Gastrocnemius medialis (tissue), 4 donors: Measurements from ENCODE around the gene LYPLA2. TPM values are rescaled to one million over a fixed set of nuclear protein-coding genes. Genes with fewer than 3 reads are reported as not detected.

ENCODE experiments used
- ATAC-seq, 2 donors: fragments of 150-250 bp; one replicate each; pipeline ENCODE4 v1.9.1; 2016
- DNase-seq, 2 donors: peaks; one replicate each; pipeline ENCODE4 v3.0.0-alpha.2; 2019
- H3K27ac ChIP-seq, 4 donors: fragments of 200-600 bp; sonication (generic); 1 replicate in 1 of 4; 2 replicates in 3 of 4; pipeline ENCODE4 v1.5.1; 2016 to 2018; ENCODE audit warnings: mild to moderate bottlenecking in 2 of 4, moderate library complexity in 1 of 4
- H3K27me3 ChIP-seq, 3 donors: fragments of 200-600 bp; sonication (generic) in 2 of 3; 1 replicate in 1 of 3; 2 replicates in 2 of 3; pipeline versions ENCODE4 v1.5.1 to v1.6.0; 2016 to 2019; ENCODE audit warnings: mild to moderate bottlenecking in 1 of 3, moderate library complexity in 1 of 3
- H3K36me3 ChIP-seq, 2 donors: fragments of 200-600 bp; sonication (generic) in 1 of 2; one replicate each; pipeline ENCODE4 v1.5.1; 2017 to 2018
- H3K4me1 ChIP-seq, 2 donors: fragments of 200-600 bp; sonication (generic) in 1 of 2; one replicate each; pipeline ENCODE4 v1.5.1; 2016 to 2017; ENCODE audit warnings: mild to moderate bottlenecking in 2 of 2
- H3K4me3 ChIP-seq, 4 donors: fragments of 200-600 bp; sonication (generic) in 3 of 4; 1 replicate in 1 of 4; 2 replicates in 3 of 4; pipeline ENCODE4 v1.5.1; 2016 to 2019; ENCODE audit warnings: mild to moderate bottlenecking in 2 of 4
- H3K9me3 ChIP-seq, 3 donors: fragments of 200-600 bp; sonication (generic) in 2 of 3; 1 replicate in 1 of 3; 2 replicates in 2 of 3; pipeline ENCODE4 v1.5.1; 2016 to 2019
- CTCF ChIP-seq, 5 experiments: fragments of 450-650 bp in 3 of 5; fragments of 200-600 bp in 2 of 5; sonication (generic) in 2 of 5; IDR thresholded peaks in 4 of 5; conservative IDR thresholded peaks in 1 of 5; 1 replicate in 4 of 5; 2 replicates in 1 of 5; pipeline ENCODE4 v1.5.1; 2016 to 2019; ENCODE audit warnings: antibody characterized with exemption in 5 of 5, mild to moderate bottlenecking in 3 of 5, moderate library complexity in 3 of 5
- POLR2A ChIP-seq, 2 donors: fragments of 450-650 bp; IDR thresholded peaks; one replicate each; pipeline ENCODE4 v1.6.1; 2017; ENCODE audit warnings: antibody characterized with exemption in 2 of 2, mild to moderate bottlenecking in 2 of 2, moderate library complexity in 2 of 2
- in situ Hi-C, 4 donors: fragments of 200-750 bp; cut with MboI; loops; one replicate each; pipeline versions ENCODE4 v1.15.0 to v1.8.0; 2017; ENCODE audit warnings: low sequenced_read_pairs in 4 of 4
- intact Hi-C: fragments of 100-400 bp; cut with DNase I; formaldehyde crosslinking; loops from one replicate; pipeline ENCODE4 v1.15.1; 2023; ENCODE audit warnings: low total_unique reads
- total RNA-seq, 4 donors: library from RNA; depleted of rRNA; stranded (reverse); fragments of >200 nt; gene quantifications; one replicate each; pipeline versions ENCODE4 v1.1.0 to v1.2.3, GENCODE V29; 2016

LYPLA2 gene
- total RNA-seq, 4 donors from 2014 or later: 35.3 to 40.9 (median 36.7) TPM

GRCh38 chr1:23752909-23753308 lies 38.0 kb upstream of the LYPLA2 start:
- intact Hi-C loops: no loop called here
- H3K4me1 ChIP-seq: peaks cover 6 to 9% of the 10 kb centered on the region in 2 donors
- TF ChIP-seq POLR2A (IDR thresholded peaks at IDR 0.05): no peak
- H3K27me3 ChIP-seq: no peaks in the 10 kb centered on the region
- H3K4me3 ChIP-seq: no peak overlapping the region
- ATAC-seq (no peak), DNase-seq (no peak)
- H3K9me3 ChIP-seq: no peaks in the 10 kb centered on the region
- no peak overlapping the region for H3K27ac ChIP-seq
- in situ Hi-C loops: no loop called here
- peaks cover 7 to 84% of the 10 kb centered on the region in 2 donors for H3K36me3 ChIP-seq

GRCh38 chr1:23756676-23757075 lies 34.3 kb upstream of the LYPLA2 start:
- in situ Hi-C loops (no loop called here), intact Hi-C loops (no loop called here)
- ATAC-seq (no peak), DNase-seq (no peak)
- Histone ChIP-seq H3K9me3 (no peaks in the 10 kb centered on the region), H3K4me1 (peaks cover 39 to 40% of the 10 kb centered on the region in 2 donors), H3K36me3 (peaks cover 7 to 87% of the 10 kb centered on the region in 2 donors), H3K4me3 (no peak overlapping the region), H3K27me3 (no peaks in the 10 kb centered on the region), H3K27ac (no peak overlapping the region)
- TF ChIP-seq POLR2A (IDR thresholded peaks at IDR 0.05) (no peak), CTCF (IDR thresholded peaks at IDR 0.05 in 4 of 5, conservative IDR thresholded peaks at IDR 0.05 in 1 of 5) (no peak)

GRCh38 chr1:23757812-23758211 lies 33.1 kb upstream of the LYPLA2 start:
- H3K36me3 ChIP-seq: peaks cover 7 to 80% of the 10 kb centered on the region in 2 donors
- no peak for ATAC-seq

GRCh38 chr1:23759277-23759676 lies 31.7 kb upstream of the LYPLA2 start:
- intact Hi-C loops: no loop called here
- Histone ChIP-seq H3K4me3 (no peak overlapping the region), H3K9me3 (no peaks in the 10 kb centered on the region), H3K4me1 (peaks cover 62% of the 10 kb centered on the region in 2 donors), H3K27ac (peak overlapping the region in 2 of 4 donors; percentile 33 to 64), H3K27me3 (no peaks in the 10 kb centered on the region), H3K36me3 (peaks cover 2 to 66% of the 10 kb centered on the region in 2 donors)
- in situ Hi-C loops: no loop called here
- DNase-seq (no peak), ATAC-seq (no peak)
- no peak for TF ChIP-seq CTCF (IDR thresholded peaks at IDR 0.05 in 4 of 5, conservative IDR thresholded peaks at IDR 0.05 in 1 of 5)
- no peak for TF ChIP-seq POLR2A (IDR thresholded peaks at IDR 0.05)

More at GRCh38 chr1:23757812-23758211, 33.1 kb upstream of the LYPLA2 start:
- no peak for TF ChIP-seq CTCF (IDR thresholded peaks at IDR 0.05 in 4 of 5, conservative IDR thresholded peaks at IDR 0.05 in 1 of 5)
- no peak for TF ChIP-seq POLR2A (IDR thresholded peaks at IDR 0.05)
- DNase-seq: no peak
- Histone ChIP-seq H3K4me3 (no peak overlapping the region), H3K4me1 (peaks cover 49% of the 10 kb centered on the region in 2 donors), H3K27me3 (no peaks in the 10 kb centered on the region), H3K9me3 (no peaks in the 10 kb centered on the region), H3K27ac (peak overlapping the region; percentile 12 to 56 (median 34))
- in situ Hi-C loops (no loop called here), intact Hi-C loops (no loop called here)

GRCh38 chr1:23763041-23763577 lies 27.8 kb upstream of the LYPLA2 start:
- peak; percentile 62 to 70 for ATAC-seq
- Histone ChIP-seq H3K27ac (peak overlapping the region in 2 of 4 donors; percentile 2), H3K36me3 (peaks cover 0 to 43% of the 10 kb centered on the region in 2 donors)

More at GRCh38 chr1:23763041-23763577, 27.8 kb upstream of the LYPLA2 start:
- DNase-seq: peak; percentile 23 to 27
- TF ChIP-seq CTCF (IDR thresholded peaks at IDR 0.05 in 4 of 5, conservative IDR thresholded peaks at IDR 0.05 in 1 of 5) (no peak), POLR2A (IDR thresholded peaks at IDR 0.05) (no peak)
- H3K4me3 ChIP-seq: no peak overlapping the region
- peaks cover 55 to 56% of the 10 kb centered on the region in 2 donors for H3K4me1 ChIP-seq
- no peaks in the 10 kb centered on the region for H3K27me3 ChIP-seq
- H3K9me3 ChIP-seq: no peaks in the 10 kb centered on the region
- intact Hi-C loops: no loop called here
- in situ Hi-C loops: no loop called here
